Body of pancreas (tissue), 4 donors: ENCODE data around the gene NOL9.

Experiments
- CTCF ChIP-seq, 7 experiments: fragments of 450-650 bp in 4 of 7; fragments of 200-600 bp in 3 of 7; sonication (generic) in 3 of 7; IDR thresholded peaks; one replicate each; pipeline ENCODE4 v1.5.1; 2016 to 2019; ENCODE audit warnings: antibody characterized with exemption in 7 of 7
- POLR2A ChIP-seq, 3 donors: fragments of 450-650 bp; IDR thresholded peaks; one replicate each; pipeline ENCODE4 v1.6.1; 2016; ENCODE audit warnings: antibody characterized with exemption in 3 of 3, mild to moderate bottlenecking in 2 of 3

GRCh38 chr1:6603238-6603914, 49.1 kb upstream of the NOL9 start:
- TF ChIP-seq CTCF (IDR thresholded peaks at IDR 0.05) = no peak
- peak in 2 of 3 donors; percentile 72 to 84 for TF ChIP-seq POLR2A (IDR thresholded peaks at IDR 0.05)
